ENCODE data around the gene SNORC. TPM values are rescaled to one million over a fixed set of nuclear protein-coding genes. Genes with fewer than 3 reads are reported as not detected.
A peak's percentile ranks its signal among the peaks of the same experiment; 100 is the strongest.

SNORC gene
- total RNA-seq, 2 experiments from 2014 or later, result 1.3 to 1.9 TPM

DNA sequence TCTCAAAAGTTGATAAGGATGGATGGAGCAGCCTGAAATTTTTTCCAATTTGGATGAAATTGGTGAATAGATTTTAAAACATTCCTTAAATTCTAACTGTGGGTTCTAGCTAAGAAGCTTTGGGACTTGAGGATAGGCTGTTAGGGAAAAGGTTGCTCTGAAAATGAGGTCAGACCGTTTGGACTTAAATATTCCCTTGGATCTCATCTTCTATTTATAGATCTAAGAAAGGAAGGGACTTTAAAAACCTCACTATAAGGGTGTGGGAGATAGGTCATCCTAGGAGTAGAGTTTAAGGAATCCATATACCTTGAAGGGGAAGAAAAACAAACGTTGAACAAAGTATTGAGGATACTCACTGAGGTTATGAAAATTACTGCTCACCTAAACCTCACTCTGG is 17.4 kb upstream of the SNORC start:
- DNase-seq, result no peak
- Mint-ChIP-seq H3K4me3 (no peak overlapping the region), H3K27ac (peak overlapping the region; percentile 1), H3K4me1 (peaks cover 3% of the 10 kb centered on the region), H3K9me3 (no peaks in the 10 kb centered on the region), H3K36me3 (ENCODE audit: low read depth) (peaks cover 60% of the 10 kb centered on the region), H3K27me3 (no peaks in the 10 kb centered on the region)
- CTCF ChIA-PET, result interaction anchor here (0.8 to 1.8 kb wide), 6 partner anchors 10 to 684 kb away, joined by 3 to 8 read pairs (median 5); no protein-coding TSS in a partner anchor
- POLR2A ChIA-PET, result interaction anchor here (2.1 kb wide), 1 partner anchor 399 kb away, joined by 6 read pairs; the partner anchor contains the start of gene ATG16L1

DNA sequence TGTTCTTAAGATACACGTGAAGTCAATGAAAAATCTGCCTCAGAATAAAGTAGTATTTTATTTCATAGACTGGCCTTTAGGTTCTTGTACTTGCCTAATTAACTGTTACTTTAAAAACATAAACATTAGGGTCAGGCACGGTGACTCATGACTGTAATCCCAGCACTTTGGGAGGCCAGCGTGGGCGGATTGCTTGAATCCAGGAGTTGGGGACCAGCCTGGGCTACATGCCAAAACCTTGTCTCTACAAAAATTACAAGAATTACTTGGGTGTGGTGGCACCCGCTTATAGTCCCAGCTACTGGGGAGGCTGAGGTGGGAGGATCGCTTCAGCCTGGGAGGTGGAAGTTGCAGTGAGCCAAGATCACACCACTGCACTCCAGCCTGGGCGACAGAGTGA is 16.0 kb upstream of the SNORC start:
- Mint-ChIP-seq H3K4me1 (peaks cover 3% of the 10 kb centered on the region), H3K4me3 (no peak overlapping the region), H3K36me3 (ENCODE audit: low read depth) (peaks cover 57% of the 10 kb centered on the region), H3K27ac (no peak overlapping the region), H3K9me3 (no peaks in the 10 kb centered on the region), H3K27me3 (no peaks in the 10 kb centered on the region)
- CTCF ChIA-PET, result interaction anchor here (1.1 to 1.8 kb wide), 4 partner anchors 174 to 414 kb away, joined by 5 to 7 read pairs (median 6); no protein-coding TSS in a partner anchor
- no peak for DNase-seq
- POLR2A ChIA-PET, result interaction anchor here (2.1 kb wide), 1 partner anchor 397 kb away, joined by 6 read pairs; the partner anchor contains the start of gene ATG16L1

DNA sequence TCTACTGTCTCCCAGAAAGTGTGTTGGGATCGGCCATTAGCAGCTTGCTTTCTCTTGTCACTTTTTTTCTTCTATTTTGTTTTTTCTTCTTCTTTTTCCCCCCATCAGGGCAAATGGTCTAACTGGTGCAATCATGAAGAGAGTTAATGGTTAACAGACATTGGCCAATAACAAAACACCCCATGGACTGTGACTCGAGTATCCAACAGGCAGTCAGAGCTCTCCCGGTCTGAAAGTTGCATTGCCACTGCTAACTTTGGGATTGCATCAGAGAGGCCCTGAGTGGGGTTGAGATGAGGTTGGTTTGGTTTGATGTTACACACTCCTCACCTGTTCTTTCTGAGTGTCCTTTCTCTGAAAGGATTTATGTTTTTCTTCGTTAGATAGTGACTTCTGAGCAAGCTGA is 12.9 kb upstream of the SNORC start:
- Mint-ChIP-seq H3K36me3 (ENCODE audit: low read depth) (peaks cover 35% of the 10 kb centered on the region), H3K4me1 (no peaks in the 10 kb centered on the region), H3K27me3 (no peaks in the 10 kb centered on the region), H3K9me3 (no peaks in the 10 kb centered on the region), H3K4me3 (no peak overlapping the region), H3K27ac (no peak overlapping the region)
- POLR2A ChIA-PET, result no interaction called here
- DNase-seq, result no peak
- CTCF ChIA-PET, result no interaction called here

DNA sequence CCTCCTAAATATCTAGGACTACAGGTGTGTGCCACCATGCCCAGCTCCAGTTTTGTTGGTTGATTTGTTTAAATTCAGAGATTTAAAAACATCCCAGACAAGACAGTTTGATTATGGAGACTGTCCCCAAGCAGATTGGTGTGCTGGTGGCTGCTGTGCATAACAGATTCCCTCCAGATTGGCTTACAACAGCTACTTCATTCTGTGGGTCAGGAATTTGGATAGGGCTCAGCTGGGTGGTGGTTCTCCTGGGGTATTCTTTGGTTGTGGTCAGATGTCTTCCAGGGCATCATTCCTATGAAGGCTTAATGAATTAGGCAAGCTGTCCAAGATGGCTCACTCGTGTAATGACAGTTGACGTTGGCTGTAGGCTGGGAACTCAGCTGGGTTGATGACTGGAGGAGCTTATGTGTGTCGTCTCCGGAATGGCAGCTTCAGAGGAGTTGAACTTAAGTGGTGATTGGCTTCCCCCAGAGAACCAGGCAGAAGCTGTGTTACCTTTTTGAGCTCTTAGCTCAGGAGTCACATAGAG is 10.6 kb upstream of the SNORC start:
- H3K4me1 Mint-ChIP-seq, result no peaks in the 10 kb centered on the region
- ChIA-PET POLR2A (no interaction called here), CTCF (interaction anchor here (2.5 kb wide), 1 partner anchor 195 kb away, joined by 7 read pairs; no protein-coding TSS in a partner anchor)
- H3K36me3 Mint-ChIP-seq (ENCODE audit: low read depth), result peaks cover 28% of the 10 kb centered on the region
- H3K27me3 Mint-ChIP-seq, result no peaks in the 10 kb centered on the region
- H3K9me3 Mint-ChIP-seq, result no peaks in the 10 kb centered on the region
- DNase-seq, result no peak
- no peak overlapping the region for H3K27ac Mint-ChIP-seq
- no peak overlapping the region for H3K4me3 Mint-ChIP-seq

DNA sequence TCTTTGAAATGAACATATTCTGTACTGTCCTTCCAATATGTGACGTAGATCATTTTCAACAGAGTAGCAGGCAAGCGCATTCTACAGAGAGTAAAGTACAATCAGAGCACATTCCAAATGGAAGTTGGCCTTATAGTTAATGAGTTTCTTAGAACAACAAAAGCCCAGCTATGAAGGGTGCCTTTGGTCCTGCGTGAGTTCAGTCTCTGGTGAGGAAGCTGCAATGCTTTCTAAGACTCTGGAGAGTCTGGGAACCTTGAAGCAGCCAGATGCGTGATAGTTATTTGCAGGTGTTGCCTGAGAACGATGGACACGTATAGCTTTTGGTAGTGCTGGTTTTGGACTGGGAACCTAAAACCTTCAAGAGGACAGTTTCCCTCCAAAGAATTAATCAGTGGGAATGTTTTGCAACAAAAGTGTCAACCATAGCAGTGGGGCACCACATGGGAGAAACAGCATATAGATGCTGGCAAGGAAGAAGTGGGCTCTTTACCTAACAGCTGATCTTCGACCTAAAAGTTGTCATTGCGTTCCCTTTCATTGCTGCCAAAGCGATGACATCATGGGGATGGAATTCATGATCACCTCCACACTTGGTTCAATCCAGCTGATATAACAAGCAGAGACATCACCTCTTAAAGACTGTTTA is 9.3 kb upstream of the SNORC start:
- DNase-seq, result no peak
- no peak overlapping the region for H3K4me3 Mint-ChIP-seq
- H3K36me3 Mint-ChIP-seq (ENCODE audit: low read depth), result peaks cover 27% of the 10 kb centered on the region
- no peak overlapping the region for H3K27ac Mint-ChIP-seq
- ChIA-PET CTCF (interaction anchor here (2.5 kb wide), 1 partner anchor 193 kb away, joined by 7 read pairs; no protein-coding TSS in a partner anchor), POLR2A (no interaction called here)
- no peaks in the 10 kb centered on the region for H3K27me3 Mint-ChIP-seq
- H3K9me3 Mint-ChIP-seq, result no peaks in the 10 kb centered on the region
- no peaks in the 10 kb centered on the region for H3K4me1 Mint-ChIP-seq

DNA sequence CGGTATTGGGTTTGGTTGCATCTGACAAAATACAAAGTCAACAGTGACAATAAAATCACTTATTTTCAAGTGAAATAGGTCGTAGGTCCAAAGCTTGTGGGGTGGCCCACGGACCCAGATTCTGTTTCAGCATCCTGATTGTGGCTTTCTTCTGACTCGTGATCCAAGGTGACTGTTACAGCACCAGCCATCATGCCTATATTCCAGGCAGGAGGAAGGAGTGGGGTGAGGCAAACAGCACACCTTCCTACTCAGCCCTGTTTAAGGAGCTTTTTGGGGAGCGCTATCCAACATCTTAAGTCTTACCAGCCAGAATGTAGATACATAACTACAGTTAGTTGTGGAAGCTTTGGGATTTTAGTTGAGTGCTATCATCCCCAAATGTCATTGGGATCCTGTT is 8.7 kb upstream of the SNORC start:
- Mint-ChIP-seq H3K4me1 (no peaks in the 10 kb centered on the region), H3K27me3 (no peaks in the 10 kb centered on the region), H3K27ac (no peak overlapping the region), H3K36me3 (ENCODE audit: low read depth) (peaks cover 22% of the 10 kb centered on the region), H3K9me3 (no peaks in the 10 kb centered on the region), H3K4me3 (no peak overlapping the region)
- ChIA-PET CTCF (interaction anchor here (2.5 kb wide), 1 partner anchor 193 kb away, joined by 7 read pairs; no protein-coding TSS in a partner anchor), POLR2A (no interaction called here)
- DNase-seq, result no peak

DNA sequence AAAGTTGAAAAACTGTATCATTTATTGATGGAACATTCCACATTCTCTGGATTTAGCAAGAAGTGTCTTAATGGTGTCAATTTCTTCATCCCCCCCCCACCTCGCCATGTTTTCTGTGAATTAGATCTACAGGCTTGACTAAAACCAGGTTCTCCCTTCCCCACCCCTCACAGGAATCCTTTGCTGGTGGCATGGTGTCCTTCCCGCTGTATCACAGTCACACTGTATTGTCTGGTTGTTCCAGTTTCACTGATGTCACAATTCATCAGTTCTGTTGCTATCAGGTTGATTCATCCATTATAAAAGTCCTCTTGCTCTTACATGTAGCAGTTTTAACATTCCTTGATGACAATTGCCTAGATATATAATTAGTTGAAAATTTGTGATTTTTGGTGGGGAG is 6.1 kb upstream of the SNORC start:
- Mint-ChIP-seq H3K9me3 (no peaks in the 10 kb centered on the region), H3K4me3 (no peak overlapping the region), H3K27ac (no peak overlapping the region), H3K36me3 (ENCODE audit: low read depth) (peaks cover 3% of the 10 kb centered on the region), H3K27me3 (no peaks in the 10 kb centered on the region), H3K4me1 (no peaks in the 10 kb centered on the region)
- peak; percentile 11 for DNase-seq
- ChIA-PET CTCF (no interaction called here), POLR2A (no interaction called here)

DNA sequence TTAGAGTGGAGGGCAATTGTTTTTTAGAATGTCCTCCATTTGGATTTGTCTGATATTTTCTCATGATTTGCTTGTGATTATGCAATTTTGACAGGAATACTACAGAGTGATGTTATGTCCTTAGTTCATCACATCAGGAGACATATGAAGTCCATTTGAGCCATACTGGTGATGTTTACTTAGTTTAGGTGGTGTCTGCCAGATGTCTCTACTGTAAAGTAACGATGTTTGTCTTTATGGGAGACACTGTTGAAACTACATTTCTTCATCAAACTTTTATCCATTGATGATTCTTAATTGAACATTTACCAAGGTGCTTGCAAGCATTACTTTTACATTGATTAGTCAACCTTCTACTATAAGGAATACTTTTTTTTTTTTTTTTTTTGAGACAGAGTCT is 4.9 kb upstream of the SNORC start:
- Mint-ChIP-seq H3K4me3 (no peak overlapping the region), H3K9me3 (no peaks in the 10 kb centered on the region), H3K27me3 (no peaks in the 10 kb centered on the region), H3K36me3 (ENCODE audit: low read depth) (no peaks in the 10 kb centered on the region), H3K27ac (no peak overlapping the region), H3K4me1 (no peaks in the 10 kb centered on the region)
- ChIA-PET CTCF (no interaction called here), POLR2A (no interaction called here)
- DNase-seq, result no peak

DNA sequence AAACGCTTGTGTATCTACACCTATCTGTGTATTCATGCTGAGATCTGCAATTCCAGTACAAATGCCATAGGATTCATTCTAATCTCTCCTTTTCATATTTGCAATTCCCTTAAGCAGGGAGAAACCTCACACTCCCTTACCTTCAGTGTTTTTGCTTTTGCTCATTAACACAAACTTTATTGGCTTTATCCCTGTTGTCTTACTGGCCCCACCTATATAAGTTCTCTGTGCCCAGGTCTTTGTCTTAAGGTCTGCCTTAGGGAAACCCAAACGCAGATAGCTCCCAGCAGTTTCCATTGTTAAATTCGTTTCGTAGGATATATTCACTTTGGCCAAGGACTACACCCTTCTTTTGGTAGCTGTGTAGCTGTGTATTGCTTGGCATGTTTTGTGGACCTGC is 4.0 kb upstream of the SNORC start:
- H3K27me3 Mint-ChIP-seq, result no peaks in the 10 kb centered on the region
- H3K27ac Mint-ChIP-seq, result no peak overlapping the region
- H3K4me3 Mint-ChIP-seq, result no peak overlapping the region
- H3K36me3 Mint-ChIP-seq (ENCODE audit: low read depth), result no peaks in the 10 kb centered on the region
- CTCF ChIA-PET, result interaction anchor here (0.5 kb wide), 1 partner anchor 377 kb away, joined by 4 read pairs; no protein-coding TSS in a partner anchor
- H3K4me1 Mint-ChIP-seq, result no peaks in the 10 kb centered on the region
- no peak for DNase-seq
- H3K9me3 Mint-ChIP-seq, result no peaks in the 10 kb centered on the region
- POLR2A ChIA-PET, result no interaction called here

DNA sequence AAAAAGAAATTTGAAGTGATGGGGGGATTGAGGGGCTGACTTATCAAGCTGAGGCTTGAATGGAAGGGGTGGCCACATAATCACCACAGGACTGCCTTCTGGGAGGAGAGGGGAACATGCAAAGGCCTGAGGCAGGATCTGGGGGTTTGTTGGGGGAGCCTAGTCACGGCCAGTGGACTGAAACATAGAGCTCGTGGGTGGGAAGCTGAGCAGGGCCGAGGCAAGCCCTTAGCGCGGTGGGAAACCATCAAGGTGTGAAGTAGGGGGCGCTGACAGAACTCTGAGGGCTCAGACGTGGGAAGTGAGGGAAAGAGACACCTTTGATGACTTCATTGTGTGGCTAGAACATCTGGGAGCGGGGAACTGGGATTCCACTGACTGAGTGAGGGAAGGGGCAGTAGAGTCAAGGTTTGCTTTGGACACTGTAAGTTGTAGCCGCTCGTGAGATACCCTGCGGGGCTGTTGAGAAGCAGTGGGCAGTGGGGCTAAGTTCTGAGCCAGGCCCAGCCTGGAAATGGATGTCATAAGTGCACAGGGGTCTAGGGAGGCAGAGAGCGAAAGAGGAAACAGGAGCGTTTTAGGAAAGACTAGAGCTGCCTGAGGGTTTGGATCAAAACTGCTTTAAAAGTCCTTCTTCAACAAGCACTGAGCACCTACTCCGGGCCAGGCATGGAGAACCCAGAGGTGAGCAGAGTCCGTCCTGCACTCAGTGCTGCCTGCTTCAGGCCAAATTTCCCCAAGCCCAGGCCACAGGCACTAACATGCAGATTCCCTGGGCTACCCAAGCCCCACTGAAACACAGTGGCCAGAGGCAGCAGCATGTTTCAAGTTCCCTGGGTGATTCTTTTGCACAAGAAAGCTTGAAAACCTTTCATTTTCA is 686 bp upstream of the SNORC start:
- DNase-seq, result no peak
- no peak overlapping the region for H3K27ac Mint-ChIP-seq
- ChIA-PET POLR2A (no interaction called here), CTCF (no interaction called here)
- no peaks in the 10 kb centered on the region for H3K4me1 Mint-ChIP-seq
- H3K4me3 Mint-ChIP-seq, result no peak overlapping the region
- H3K27me3 Mint-ChIP-seq, result no peaks in the 10 kb centered on the region
- H3K9me3 Mint-ChIP-seq, result no peaks in the 10 kb centered on the region
- H3K36me3 Mint-ChIP-seq (ENCODE audit: low read depth), result no peaks in the 10 kb centered on the region

DNA sequence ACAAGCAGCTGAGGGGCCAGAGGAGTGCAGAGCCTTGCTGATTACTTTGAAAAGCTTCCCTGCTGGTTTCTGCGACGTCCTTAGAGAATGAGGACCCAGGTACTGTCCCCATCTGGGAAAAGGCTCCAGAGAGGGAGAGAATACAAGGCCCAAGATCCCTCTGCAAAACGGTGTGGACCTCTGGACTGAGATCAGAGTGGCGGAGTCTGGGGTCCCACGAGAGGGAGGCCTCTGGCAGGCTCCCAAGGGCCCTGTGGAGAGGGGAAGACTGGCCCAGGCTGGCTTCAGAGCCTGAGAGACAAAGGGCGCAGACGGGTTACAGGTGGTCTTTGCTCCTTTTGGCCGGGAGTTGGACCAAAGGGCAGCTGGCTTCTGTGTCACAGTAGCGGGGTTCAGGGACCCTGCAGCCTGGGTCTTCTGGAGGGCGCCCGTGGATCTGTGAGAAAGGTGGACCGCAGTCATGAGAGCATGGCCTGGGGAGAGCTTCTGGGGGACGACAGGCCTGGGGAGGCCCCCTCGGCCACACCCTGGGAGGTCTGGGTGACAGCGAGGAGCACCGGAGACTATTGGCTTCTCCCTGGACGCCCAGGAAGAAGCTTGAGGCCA is 805 bp downstream of the SNORC start:
- Mint-ChIP-seq H3K36me3 (ENCODE audit: low read depth) (no peaks in the 10 kb centered on the region), H3K27me3 (peaks cover 7% of the 10 kb centered on the region), H3K9me3 (no peaks in the 10 kb centered on the region), H3K27ac (no peak overlapping the region), H3K4me1 (peaks cover 5% of the 10 kb centered on the region), H3K4me3 (no peak overlapping the region)
- POLR2A ChIA-PET, result no interaction called here
- CTCF ChIA-PET, result no interaction called here
- no peak for DNase-seq

DNA sequence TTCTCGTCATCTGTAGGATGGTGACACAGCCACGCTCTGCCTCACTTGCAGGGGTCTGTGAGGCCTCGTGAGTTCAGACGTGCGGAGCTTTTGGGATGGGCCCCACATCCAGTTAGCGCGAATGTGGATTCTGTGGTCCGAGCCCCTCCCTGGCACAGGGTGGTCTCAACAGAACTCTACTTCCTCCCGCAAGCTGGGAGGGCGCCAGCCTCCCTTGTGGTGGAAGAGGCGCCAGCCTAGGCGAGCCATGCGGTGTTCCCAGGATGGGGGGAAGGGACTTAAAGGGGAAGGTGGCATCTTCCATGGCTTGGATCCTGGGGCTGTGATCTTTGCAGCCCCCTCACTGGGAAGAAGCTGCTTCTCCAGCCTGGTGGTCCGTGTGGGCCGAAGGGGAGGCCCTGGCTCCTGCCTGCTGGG is 1.4 kb downstream of the SNORC start:
- H3K4me3 Mint-ChIP-seq, result no peak overlapping the region
- peaks cover 5% of the 10 kb centered on the region for H3K4me1 Mint-ChIP-seq
- ChIA-PET CTCF (no interaction called here), POLR2A (no interaction called here)
- no peaks in the 10 kb centered on the region for H3K36me3 Mint-ChIP-seq (ENCODE audit: low read depth)
- H3K27ac Mint-ChIP-seq, result no peak overlapping the region
- no peaks in the 10 kb centered on the region for H3K9me3 Mint-ChIP-seq
- no peak for DNase-seq
- H3K27me3 Mint-ChIP-seq, result peaks cover 7% of the 10 kb centered on the region

Measured in activated CD4-positive, alpha-beta memory T cell treated with anti-CD3 and anti-CD28 coated beads, Interleukin-2, amount 10 ng/mL, durations not matched to agents 7 days and 5 days (primary cell).